Middle frontal gyrus (tissue), 1 donor: ENCODE data around the gene BDH1.

ENCODE experiments used
- DNase-seq: peaks from one replicate; pipeline ENCODE4 v3.0.0-alpha.2; 2015; ENCODE audit warnings: low spot score; ENCODE audit errors: extremely low spot score

The BDH1 gene

GRCh38 chr3:197462808-197463207 lies 93.0 kb downstream of the BDH1 start:
- DNase-seq, result no peak

GRCh38 chr3:197460639-197461038 lies 95.1 kb downstream of the BDH1 start:
- DNase-seq, result no peak

GRCh38 chr3:197460002-197460401 lies 95.8 kb downstream of the BDH1 start:
- DNase-seq, result no peak
